ENCODE results near the gene ZG16.
A peak's percentile ranks its signal among the peaks of the same experiment; 100 is the strongest.

DNA sequence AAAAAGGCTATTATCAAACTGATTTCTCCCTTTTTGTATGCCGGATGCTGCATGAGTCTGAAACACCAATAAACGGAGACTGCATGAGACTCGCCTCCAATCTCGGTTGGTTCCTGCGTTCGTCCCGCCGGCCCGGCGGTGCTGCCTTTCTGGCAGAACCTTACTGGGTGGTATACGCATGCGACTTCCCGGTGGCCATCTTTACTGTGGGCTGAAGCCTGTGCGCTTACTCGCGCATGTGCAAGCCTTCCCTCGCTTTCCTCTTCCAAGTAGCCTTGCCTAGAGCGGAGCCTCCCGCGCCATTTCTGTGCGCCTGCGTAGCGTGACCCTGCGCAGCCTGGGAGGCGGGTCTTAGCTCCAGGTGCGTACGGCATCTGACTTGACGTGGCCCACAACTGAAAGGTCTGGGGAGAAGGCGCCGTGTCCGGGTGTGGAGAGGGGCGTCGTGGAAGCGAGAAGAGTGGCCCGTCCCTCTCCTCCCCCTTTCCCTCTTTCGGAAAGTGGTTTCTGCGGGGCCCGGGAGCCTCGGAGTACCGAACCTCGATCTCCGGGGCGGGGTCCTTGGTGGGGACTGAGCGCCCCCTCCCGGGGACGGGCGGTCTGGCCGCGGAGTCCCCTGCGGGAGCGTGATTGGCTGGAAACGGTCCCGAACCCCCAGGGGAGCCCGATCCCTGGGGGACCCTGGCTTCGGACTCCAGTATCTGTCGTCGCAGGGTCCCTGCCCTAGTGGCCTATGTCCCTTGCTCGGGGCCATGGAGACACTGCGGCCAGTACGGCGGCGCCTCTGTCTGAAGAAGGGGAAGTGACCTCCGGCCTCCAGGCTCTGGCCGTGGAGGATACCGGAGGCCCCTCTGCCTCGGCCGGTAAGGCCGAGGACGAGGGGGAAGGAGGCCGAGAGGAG, 38.0 kb downstream of the ZG16 start, which contains the start of gene PAGR1:
- peak; percentile 82 to 98 (median 91) for TF ChIP-seq CTCF (IDR thresholded peaks at IDR 0.05)
- TF ChIP-seq POLR2A (IDR thresholded peaks at IDR 0.05): peak in 1 of 2 donors; percentile 60
